Measurements from ENCODE around the gene MAPRE2.

The MAPRE2 gene

GRCh38 chr18:35062408-35062807 is 21.2 kb downstream of the MAPRE2 start:
- DNase-seq (ENCODE audit: low read depth) = no peak

GRCh38 chr18:35063875-35064690 is 22.9 kb downstream of the MAPRE2 start:
- DNase-seq (ENCODE audit: low read depth) = no peak

- DNase-seq (ENCODE audit: low read depth) = no peak
Observed at GRCh38 chr18:35067454-35067853, 26.2 kb downstream of the MAPRE2 start.

- DNase-seq (ENCODE audit: low read depth) = no peak
Observed at GRCh38 chr18:35071819-35072247, 30.6 kb downstream of the MAPRE2 start.

- DNase-seq (ENCODE audit: low read depth) = no peak
Observed at GRCh38 chr18:35072616-35073015, 31.4 kb downstream of the MAPRE2 start.

- DNase-seq (ENCODE audit: low read depth) = no peak
Observed at GRCh38 chr18:35073186-35074105, 32.2 kb downstream of the MAPRE2 start.

GRCh38 chr18:35074581-35074980 is 33.4 kb downstream of the MAPRE2 start:
- no peak for DNase-seq (ENCODE audit: low read depth)

GRCh38 chr18:35075132-35075531 is 33.9 kb downstream of the MAPRE2 start:
- no peak for DNase-seq (ENCODE audit: low read depth)

- DNase-seq (ENCODE audit: low read depth) = no peak
Observed at GRCh38 chr18:35076135-35076924, 35.1 kb downstream of the MAPRE2 start.

- no peak for DNase-seq (ENCODE audit: low read depth)
Observed at GRCh38 chr18:35077937-35078336, 36.7 kb downstream of the MAPRE2 start.

- DNase-seq (ENCODE audit: low read depth) = no peak
Observed at GRCh38 chr18:35080058-35080457, 38.8 kb downstream of the MAPRE2 start.

GRCh38 chr18:35083174-35083712 is 42.0 kb downstream of the MAPRE2 start:
- DNase-seq (ENCODE audit: low read depth) = no peak

GRCh38 chr18:35084494-35085449 is 43.6 kb downstream of the MAPRE2 start:
- no peak for DNase-seq (ENCODE audit: low read depth)

- no peak for DNase-seq (ENCODE audit: low read depth)
Observed at GRCh38 chr18:35085450-35086380, 44.5 kb downstream of the MAPRE2 start.

GRCh38 chr18:35086704-35087103 is 45.5 kb downstream of the MAPRE2 start:
- DNase-seq (ENCODE audit: low read depth) = no peak

GRCh38 chr18:35087726-35088125 is 46.5 kb downstream of the MAPRE2 start:
- no peak for DNase-seq (ENCODE audit: low read depth)

GRCh38 chr18:35088921-35089320 is 47.7 kb downstream of the MAPRE2 start:
- DNase-seq (ENCODE audit: low read depth) = no peak

- DNase-seq (ENCODE audit: low read depth) = no peak
Observed at GRCh38 chr18:35089382-35089781, 48.2 kb downstream of the MAPRE2 start.

- no peak for DNase-seq (ENCODE audit: low read depth)
Observed at GRCh38 chr18:35089891-35090550, 48.8 kb downstream of the MAPRE2 start.
